IMR-90 (cell line): ENCODE data around the gene C19orf73.

Source experiments
- MXI1 ChIP-seq: IDR thresholded peaks from 2 replicates; pipeline ENCODE4 v1.6.1; 2012; ENCODE audit warnings: low read depth, mild to moderate bottlenecking, low read length, moderate library complexity, borderline replicate concordance
- SMC3 ChIP-seq: fragments of 150-350 bp; IDR thresholded peaks from 2 replicates; pipeline ENCODE4 v1.6.1; 2016; ENCODE audit warnings: low read depth, mild to moderate bottlenecking, antibody characterized with exemption, low read length, moderate library complexity
- TF ChIP-seq, protein P1 (sequence below): conservative IDR thresholded peaks from 2 replicates; pipeline ENCODE4 v1.5.1; 2012; ENCODE audit warnings: mild to moderate bottlenecking, low read depth, low read length, improper control_type of control experiment

DNA sequence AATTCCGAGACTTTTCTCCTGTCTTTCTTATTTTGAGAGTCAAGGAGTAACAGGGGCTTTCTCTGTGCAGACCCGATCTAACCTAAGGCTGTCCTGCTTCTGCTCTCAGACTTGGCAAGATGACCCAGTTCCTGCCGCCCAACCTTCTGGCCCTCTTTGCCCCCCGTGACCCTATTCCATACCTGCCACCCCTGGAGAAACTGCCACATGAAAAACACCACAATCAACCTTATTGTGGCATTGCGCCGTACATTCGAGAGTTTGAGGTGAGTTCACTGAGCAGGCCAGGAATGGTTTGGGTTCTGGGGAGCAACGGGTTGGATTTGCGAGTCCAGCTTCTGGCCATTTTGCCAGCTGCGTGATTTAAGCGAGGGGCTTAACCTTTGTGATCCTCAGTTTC lies 32.6 kb downstream of the C19orf73 start:
- TF ChIP-seq, protein P1, sequence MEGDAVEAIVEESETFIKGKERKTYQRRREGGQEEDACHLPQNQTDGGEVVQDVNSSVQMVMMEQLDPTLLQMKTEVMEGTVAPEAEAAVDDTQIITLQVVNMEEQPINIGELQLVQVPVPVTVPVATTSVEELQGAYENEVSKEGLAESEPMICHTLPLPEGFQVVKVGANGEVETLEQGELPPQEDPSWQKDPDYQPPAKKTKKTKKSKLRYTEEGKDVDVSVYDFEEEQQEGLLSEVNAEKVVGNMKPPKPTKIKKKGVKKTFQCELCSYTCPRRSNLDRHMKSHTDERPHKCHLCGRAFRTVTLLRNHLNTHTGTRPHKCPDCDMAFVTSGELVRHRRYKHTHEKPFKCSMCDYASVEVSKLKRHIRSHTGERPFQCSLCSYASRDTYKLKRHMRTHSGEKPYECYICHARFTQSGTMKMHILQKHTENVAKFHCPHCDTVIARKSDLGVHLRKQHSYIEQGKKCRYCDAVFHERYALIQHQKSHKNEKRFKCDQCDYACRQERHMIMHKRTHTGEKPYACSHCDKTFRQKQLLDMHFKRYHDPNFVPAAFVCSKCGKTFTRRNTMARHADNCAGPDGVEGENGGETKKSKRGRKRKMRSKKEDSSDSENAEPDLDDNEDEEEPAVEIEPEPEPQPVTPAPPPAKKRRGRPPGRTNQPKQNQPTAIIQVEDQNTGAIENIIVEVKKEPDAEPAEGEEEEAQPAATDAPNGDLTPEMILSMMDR = no peak
- TF ChIP-seq SMC3 = no peak
- TF ChIP-seq MXI1 = no peak
